Ishikawa (cell line): Measurements from ENCODE around the gene NDC80.
A peak's percentile ranks its signal among the peaks of the same experiment; 100 is the strongest.

ENCODE experiments used
- CEBPB ChIP-seq: IDR thresholded peaks from 2 replicates; pipeline ENCODE4 v1.6.1; 2012
- CREB1 ChIP-seq: IDR thresholded peaks from 2 replicates; pipeline ENCODE4 v1.6.1; 2012; ENCODE audit warnings: low read depth
- EGR1 ChIP-seq: IDR thresholded peaks from 2 replicates; pipeline ENCODE4 v1.6.1; 2012
- EP300 ChIP-seq: IDR thresholded peaks from 2 replicates; pipeline ENCODE4 v1.6.1; 2012; ENCODE audit warnings: borderline replicate concordance
- FOXM1 ChIP-seq: IDR thresholded peaks from 2 replicates; pipeline ENCODE4 v1.6.1; 2012; ENCODE audit warnings: low read depth, borderline replicate concordance
- NFIC ChIP-seq: IDR thresholded peaks from 2 replicates; pipeline ENCODE4 v1.6.1; 2012
- RAD21 ChIP-seq: IDR thresholded peaks from 2 replicates; pipeline ENCODE4 v1.6.1; 2012; ENCODE audit warnings: low read depth
- TAF1 ChIP-seq: IDR thresholded peaks from 2 replicates; pipeline ENCODE4 v1.6.1; 2012; ENCODE audit warnings: low read depth, mild to moderate bottlenecking
- TCF12 ChIP-seq: IDR thresholded peaks from 2 replicates; pipeline ENCODE4 v1.6.1; 2012; ENCODE audit warnings: low read depth
- TEAD4 ChIP-seq: IDR thresholded peaks from 2 replicates; pipeline ENCODE4 v1.6.1; 2012
- YY1 ChIP-seq: IDR thresholded peaks from 2 replicates; pipeline ENCODE4 v1.6.1; 2012; ENCODE audit warnings: low read depth
- ZBTB7A ChIP-seq: IDR thresholded peaks from 2 replicates; pipeline ENCODE4 v1.6.1; 2012; ENCODE audit warnings: low read depth
- TF ChIP-seq, protein P1 (sequence below): IDR thresholded peaks from 2 replicates; pipeline ENCODE4 v1.6.1; 2012; ENCODE audit warnings: low read depth, mild to moderate bottlenecking
- TF ChIP-seq, protein P2 (sequence below): IDR thresholded peaks from 2 replicates; pipeline ENCODE4 v1.6.1; 2012
- TF ChIP-seq, protein P3 (sequence below): IDR thresholded peaks from 2 replicates; pipeline ENCODE4 v1.6.1; 2012

NDC80 gene

DNA sequence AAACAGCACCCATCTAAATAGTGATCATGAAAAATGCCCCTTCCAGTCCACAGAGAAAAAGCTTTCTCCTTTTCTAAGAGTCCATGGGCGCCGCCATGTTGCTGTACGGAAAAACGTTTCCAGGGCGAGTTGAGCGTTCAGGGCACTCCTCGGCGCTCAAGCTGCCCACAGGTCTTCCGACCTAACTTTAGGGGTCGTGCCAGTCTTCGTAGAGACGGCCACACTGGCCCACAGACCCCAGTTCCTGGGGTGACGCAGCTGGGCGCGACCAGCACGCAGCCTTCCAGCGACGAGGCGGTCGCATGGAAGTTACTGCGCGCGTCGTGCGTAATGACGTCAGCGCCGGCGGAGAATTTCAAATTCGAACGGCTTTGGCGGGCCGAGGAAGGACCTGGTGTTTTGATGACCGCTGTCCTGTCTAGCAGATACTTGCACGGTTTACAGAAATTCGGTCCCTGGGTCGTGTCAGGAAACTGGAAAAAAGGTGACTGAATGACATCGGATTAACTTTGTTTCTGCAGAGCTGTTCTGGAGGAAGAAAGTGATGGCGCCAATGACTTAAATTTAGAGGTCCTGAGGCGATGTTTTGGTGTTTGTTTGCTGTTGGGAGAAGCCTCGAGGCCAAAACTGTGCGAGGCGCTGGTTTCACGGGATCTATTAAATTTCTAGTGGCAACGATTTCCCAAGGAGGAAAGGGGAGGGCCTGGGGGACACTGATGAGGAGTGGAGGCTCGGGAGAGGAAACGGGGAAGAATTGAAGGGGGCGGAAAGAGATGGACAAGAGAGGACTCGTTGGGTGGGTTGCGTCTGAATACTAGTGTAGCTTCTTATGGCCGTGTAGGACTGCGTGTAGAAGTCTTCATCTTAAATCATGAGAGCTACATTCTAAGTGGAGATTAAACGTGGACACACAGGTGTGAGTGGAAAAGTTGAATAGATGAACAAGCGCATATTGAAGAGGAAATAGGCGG, at the start of gene NDC80, which contains the start of gene METTL4:
TSS of gene NDC80 (plus strand) at position 358 of the 971 bp plus-strand sequence. CDS start 1,429 bp downstream, outside the sequence.
TSS of gene METTL4 (minus strand) at position 306 of the 971 bp plus-strand sequence. CDS start 4,289 bp downstream, outside the sequence.
- TF ChIP-seq NFIC (no peak), EGR1 (0 out of 2 replicates have a peak, but pooled peaks have one; percentile 10), TCF12 (peak; percentile 55; the same call in 1 of the 2 replicates), ZBTB7A (no peak), CREB1 (peak; percentile 99), FOXM1 (peak; percentile 94), CEBPB (no peak), TEAD4 (0 out of 2 replicates have a peak, but pooled peaks have one; percentile 23), YY1 (peak; percentile 96), TAF1 (peak; percentile 69), EP300 (no peak; the same call in 1 of the 2 replicates), RAD21 (no peak)
- TF ChIP-seq, protein P1, sequence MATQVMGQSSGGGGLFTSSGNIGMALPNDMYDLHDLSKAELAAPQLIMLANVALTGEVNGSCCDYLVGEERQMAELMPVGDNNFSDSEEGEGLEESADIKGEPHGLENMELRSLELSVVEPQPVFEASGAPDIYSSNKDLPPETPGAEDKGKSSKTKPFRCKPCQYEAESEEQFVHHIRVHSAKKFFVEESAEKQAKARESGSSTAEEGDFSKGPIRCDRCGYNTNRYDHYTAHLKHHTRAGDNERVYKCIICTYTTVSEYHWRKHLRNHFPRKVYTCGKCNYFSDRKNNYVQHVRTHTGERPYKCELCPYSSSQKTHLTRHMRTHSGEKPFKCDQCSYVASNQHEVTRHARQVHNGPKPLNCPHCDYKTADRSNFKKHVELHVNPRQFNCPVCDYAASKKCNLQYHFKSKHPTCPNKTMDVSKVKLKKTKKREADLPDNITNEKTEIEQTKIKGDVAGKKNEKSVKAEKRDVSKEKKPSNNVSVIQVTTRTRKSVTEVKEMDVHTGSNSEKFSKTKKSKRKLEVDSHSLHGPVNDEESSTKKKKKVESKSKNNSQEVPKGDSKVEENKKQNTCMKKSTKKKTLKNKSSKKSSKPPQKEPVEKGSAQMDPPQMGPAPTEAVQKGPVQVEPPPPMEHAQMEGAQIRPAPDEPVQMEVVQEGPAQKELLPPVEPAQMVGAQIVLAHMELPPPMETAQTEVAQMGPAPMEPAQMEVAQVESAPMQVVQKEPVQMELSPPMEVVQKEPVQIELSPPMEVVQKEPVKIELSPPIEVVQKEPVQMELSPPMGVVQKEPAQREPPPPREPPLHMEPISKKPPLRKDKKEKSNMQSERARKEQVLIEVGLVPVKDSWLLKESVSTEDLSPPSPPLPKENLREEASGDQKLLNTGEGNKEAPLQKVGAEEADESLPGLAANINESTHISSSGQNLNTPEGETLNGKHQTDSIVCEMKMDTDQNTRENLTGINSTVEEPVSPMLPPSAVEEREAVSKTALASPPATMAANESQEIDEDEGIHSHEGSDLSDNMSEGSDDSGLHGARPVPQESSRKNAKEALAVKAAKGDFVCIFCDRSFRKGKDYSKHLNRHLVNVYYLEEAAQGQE: no peak
- TF ChIP-seq, protein P2, sequence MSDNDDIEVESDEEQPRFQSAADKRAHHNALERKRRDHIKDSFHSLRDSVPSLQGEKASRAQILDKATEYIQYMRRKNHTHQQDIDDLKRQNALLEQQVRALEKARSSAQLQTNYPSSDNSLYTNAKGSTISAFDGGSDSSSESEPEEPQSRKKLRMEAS: peak; percentile 80
- TF ChIP-seq, protein P3, sequence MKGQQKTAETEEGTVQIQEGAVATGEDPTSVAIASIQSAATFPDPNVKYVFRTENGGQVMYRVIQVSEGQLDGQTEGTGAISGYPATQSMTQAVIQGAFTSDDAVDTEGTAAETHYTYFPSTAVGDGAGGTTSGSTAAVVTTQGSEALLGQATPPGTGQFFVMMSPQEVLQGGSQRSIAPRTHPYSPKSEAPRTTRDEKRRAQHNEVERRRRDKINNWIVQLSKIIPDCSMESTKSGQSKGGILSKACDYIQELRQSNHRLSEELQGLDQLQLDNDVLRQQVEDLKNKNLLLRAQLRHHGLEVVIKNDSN: 0 out of 2 replicates have a peak, but pooled peaks have one; percentile 24

DNA sequence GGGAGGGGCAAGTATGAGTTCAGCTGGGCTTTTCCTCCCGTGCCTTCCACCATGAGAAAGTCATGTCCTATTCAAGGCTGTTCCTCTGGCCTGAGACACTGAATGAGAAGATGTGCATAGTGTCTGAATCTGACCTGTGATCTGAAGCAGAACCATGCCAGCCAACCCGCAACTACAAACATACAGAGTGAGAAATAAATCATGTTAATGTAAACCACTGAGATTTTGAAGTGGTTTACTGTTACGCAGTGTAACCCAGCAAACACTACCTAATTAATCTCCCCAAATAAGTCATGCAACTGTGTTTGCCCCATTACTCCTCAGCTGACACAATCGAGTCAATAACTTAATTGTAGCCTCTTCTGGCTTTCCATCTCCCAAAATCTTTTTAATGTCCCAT, 49.2 kb upstream of the NDC80 start:
- TF ChIP-seq, protein P3: no peak
- TF ChIP-seq EGR1 (no peak), YY1 (no peak), TAF1 (no peak), CREB1 (no peak), FOXM1 (no peak), ZBTB7A (no peak), TCF12 (no peak), EP300 (no peak), TEAD4 (no peak), NFIC (no peak), RAD21 (no peak)
- TF ChIP-seq, protein P2: no peak
- TF ChIP-seq, protein P1: no peak

DNA sequence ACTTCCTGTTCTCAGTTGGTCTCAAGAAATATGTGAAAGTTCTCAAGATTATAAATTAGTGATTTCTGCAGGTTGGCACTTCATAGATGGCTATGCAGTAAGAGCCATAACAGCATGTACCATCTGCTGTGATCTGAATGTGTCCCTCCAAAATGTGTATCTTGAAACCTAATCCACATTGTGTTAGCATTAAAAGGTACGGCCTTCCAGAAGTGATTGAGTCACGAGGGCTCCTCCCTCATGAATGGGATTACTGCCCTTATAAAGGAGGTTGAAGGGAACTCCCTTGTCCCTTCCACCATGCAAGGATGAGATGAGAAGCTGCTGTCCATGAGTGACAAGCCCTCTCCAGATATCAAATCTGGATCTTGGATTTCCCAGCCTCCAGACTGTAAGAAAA, 45.0 kb upstream of the NDC80 start:
- no peak for TF ChIP-seq CREB1
- TF ChIP-seq FOXM1: no peak
- TF ChIP-seq, protein P1: no peak
- TF ChIP-seq TCF12: no peak

DNA sequence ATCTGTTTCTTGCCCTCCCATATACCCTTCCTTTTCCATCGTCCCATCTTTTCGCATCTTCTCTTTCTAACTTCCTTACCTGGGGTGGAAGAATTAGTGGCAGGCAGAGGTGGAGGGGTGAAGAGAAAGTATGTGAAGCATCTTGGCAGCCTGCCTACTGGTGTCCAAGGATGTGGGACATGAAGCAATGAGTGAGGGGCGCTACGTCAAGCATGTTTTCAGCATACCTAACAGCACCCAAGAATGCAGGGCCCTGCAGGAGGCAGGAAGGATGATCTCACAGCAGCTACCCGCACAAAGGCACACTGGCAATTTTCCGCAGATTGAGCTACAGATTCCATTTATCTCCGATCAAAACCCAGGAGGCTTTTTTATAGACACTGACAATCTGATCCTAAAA, 42.2 kb upstream of the NDC80 start:
- TF ChIP-seq, protein P3: no peak
- TF ChIP-seq NFIC (peak; percentile 54), ZBTB7A (no peak), YY1 (no peak), TCF12 (peak; percentile 40; the same call in 1 of the 2 replicates), FOXM1 (no peak), RAD21 (no peak), TAF1 (no peak), EGR1 (no peak), TEAD4 (peak; percentile 86), EP300 (peak; percentile 46; the same call in 1 of the 2 replicates), CREB1 (no peak), CEBPB (no peak)
- TF ChIP-seq, protein P1: no peak
- TF ChIP-seq, protein P2: no peak
